Pancreas (tissue), 10 donors: ENCODE results near the gene SH3RF3. TPM values are rescaled to one million over a fixed set of nuclear protein-coding genes. Genes with fewer than 3 reads are reported as not detected.
A peak's percentile ranks its signal among the peaks of the same experiment; 100 is the strongest.

Experiments
- ATAC-seq, 4 donors: fragments of 200-7000 bp; cut with Tn5 transposase; one replicate each; pipeline versions ENCODE4 v1.8.0 to v1.9.1; 2020; ENCODE audit warnings: mild to moderate bottlenecking in 4 of 4, moderate library complexity in 4 of 4
- DNase-seq, 6 donors: peaks; one replicate each; pipeline ENCODE4 v3.0.0-alpha.2; 2020
- FAIRE-seq: peaks from 2 replicates; lab custom pipeline; 2012; peaks lifted over from hg19 to GRCh38; lab: Jason Lieb, UNC
- H3K27ac ChIP-seq, 4 donors: fragments of 200-600 bp; sonication (generic); 1 replicate in 3 of 4; 2 replicates in 1 of 4; pipeline versions ENCODE4 v1.5.0 to v1.8.0; 2020
- H3K27me3 ChIP-seq, 4 donors: fragments of 200-600 bp; one replicate each; pipeline ENCODE4 v1.8.0; 2021
- H3K36me3 ChIP-seq, 3 donors: fragments of 200-600 bp; sonication (generic) in 1 of 3; one replicate each; pipeline versions ENCODE4 v1.5.0 to v1.8.0; 2020 to 2021
- H3K4me1 ChIP-seq, 3 donors: fragments of 200-600 bp; one replicate each; pipeline ENCODE4 v1.8.0; 2021
- H3K4me3 ChIP-seq, 4 donors: fragments of 200-600 bp; sonication (generic) in 2 of 4; one replicate each; pipeline versions ENCODE4 v1.5.0 to v1.8.0; 2020 to 2021
- H3K9me3 ChIP-seq, 4 donors: fragments of 200-600 bp; one replicate each; pipeline ENCODE4 v1.8.0; 2021
- CTCF ChIP-seq, 4 donors: fragments of 200-600 bp; sonication (generic) in 3 of 4; IDR thresholded peaks; one replicate each; pipeline versions ENCODE4 v1.5.0 to v1.8.0; 2021; ENCODE audit warnings: antibody characterized with exemption in 4 of 4
- WGBS, 2 donors: extraction: QIAGEN DNeasy Blood & Tissue Kit; methylation state at CpG; one replicate each; pipeline ENCODE4 v1.1.7; 2013; 5-methylcytosine and 5-hydroxymethylcytosine counted together
- intact Hi-C, 3 donors: fragments of 100-400 bp; cut with DNase I; formaldehyde crosslinking; loops; one replicate each; pipeline versions ENCODE4 v1.11.1 to v1.14.2; 2022
- polyA plus RNA-seq, 2 donors: library from polyadenylated mRNA; stranded (reverse); fragments of 200-250 nt; gene quantifications; one replicate each; pipeline ENCODE4 v1.2.3, GENCODE V29; 2013
- total RNA-seq, 6 donors: library from RNA; stranded (reverse); fragmentation: NEBNext Ultra II Directional in 4 of 6; extraction: Animal tissue kit (Norgen Biotek cat#: 25700) in 4 of 6; gene quantifications; one replicate each; pipeline versions ENCODE4 v1.2.1 to v1.2.4, GENCODE V29; 2021 to 2023
- donor health status: healthy with polysubstance abuse.
- donor health status: DM: no; HTN: no; CAD: no; lungs with moderate emphysema.
- donor health status: DM: no; HTN: no; CAD: no.
- donor health status: control.
- donor health status: control.
- donor health status: Bipolar disorder and iron deficiency.
- donor health status: DM: yes; HTN: yes; CAD: no.
- donor health status: DM: no; HTN: no; CAD: no.
- donor health status: DM: no; HTN: no; CAD: no.
- donor health status: DM: yes; HTN: yes; CAD: no.

Gene SH3RF3
- total and polyA plus RNA-seq, 8 donors, result 1.1 to 3.5 (median 1.8) TPM

DNA sequence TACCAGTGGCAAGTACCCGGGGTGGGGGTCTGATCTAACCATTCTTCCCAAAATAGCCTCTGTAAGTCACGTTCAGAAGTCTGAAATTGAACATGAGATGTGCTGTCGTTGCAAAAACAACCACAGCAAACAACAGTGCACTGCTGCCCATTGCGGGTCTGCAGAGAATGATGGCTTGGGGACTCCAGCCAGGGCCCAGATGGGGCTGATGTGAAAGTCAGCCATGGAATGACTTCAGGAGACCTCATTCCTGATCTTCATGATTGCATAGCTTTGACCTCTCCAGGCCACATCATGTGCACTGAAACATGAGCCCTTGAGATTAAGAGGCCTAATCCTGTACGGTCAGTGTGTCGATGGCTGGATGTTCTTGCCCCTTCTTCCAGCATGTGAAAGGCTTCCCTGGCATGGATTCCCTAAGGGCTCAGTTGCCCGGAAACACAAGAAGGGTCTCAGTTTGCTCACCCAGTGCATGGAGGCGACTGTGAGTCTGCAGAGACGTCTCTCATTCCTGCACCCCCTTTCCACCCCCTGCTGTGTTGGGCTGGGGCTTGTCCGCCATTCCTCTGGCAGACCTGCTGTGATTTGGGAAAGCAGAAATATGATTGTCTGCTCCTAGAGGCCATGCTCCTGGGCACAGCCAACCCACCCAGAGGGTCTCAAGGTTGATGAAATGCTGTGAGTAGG is 293.2 kb downstream of the SH3RF3 start:
- Histone ChIP-seq H3K4me1 (no peaks in the 10 kb centered on the region), H3K27ac (no peak overlapping the region), H3K9me3 (no peaks in the 10 kb centered on the region), H3K4me3 (no peak overlapping the region), H3K36me3 (no peaks in the 10 kb centered on the region), H3K27me3 (no peaks in the 10 kb centered on the region)
- TF ChIP-seq CTCF (IDR thresholded peaks at IDR 0.05), result no peak
- ATAC-seq, result no peak
- DNase-seq, result peak in 1 of 6 donors; percentile 15
- FAIRE-seq, result no peak
- intact Hi-C loops, result no loop called here
- 73 to 77% methylated on average over 10 of the region's 10 CpGs for WGBS, 2 donors

DNA sequence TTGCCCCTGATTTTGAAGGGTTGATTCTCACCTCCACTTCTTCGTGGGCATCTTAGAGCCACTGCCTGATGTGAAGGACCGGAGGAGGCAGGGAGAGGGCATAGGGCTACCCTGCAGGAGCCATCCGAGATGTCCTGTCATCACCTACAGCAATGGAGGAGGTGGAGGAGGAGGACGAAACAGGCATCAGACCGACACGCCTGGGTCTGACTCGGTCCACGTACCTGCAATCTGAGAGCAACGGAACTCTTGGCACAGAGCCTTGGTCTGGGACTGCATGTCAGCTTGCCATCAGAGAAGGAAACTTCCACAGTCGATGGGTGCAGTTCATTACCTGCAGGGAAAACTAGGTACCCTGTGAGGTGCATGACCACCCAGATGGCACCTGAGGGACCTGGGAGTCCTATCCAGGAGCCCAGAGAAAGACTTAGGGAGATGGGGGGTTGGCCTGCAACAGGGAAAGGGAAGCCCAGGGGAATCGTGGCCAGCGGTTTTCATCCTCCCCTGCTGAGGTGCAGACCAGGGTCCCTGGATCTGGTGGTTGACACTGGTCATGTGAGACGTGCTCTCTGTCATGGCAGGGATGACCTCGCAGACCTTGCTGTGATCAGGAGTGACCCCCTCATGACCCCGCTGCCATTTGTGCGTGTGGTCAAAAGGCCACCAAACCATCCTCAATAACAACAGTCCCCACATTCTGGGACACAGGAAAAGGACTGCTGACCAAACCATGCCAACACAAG is 293.9 kb downstream of the SH3RF3 start:
- Histone ChIP-seq H3K36me3 (no peaks in the 10 kb centered on the region), H3K9me3 (no peaks in the 10 kb centered on the region), H3K27me3 (no peaks in the 10 kb centered on the region), H3K4me3 (no peak overlapping the region), H3K4me1 (no peaks in the 10 kb centered on the region), H3K27ac (no peak overlapping the region)
- ATAC-seq, result no peak
- no peak for TF ChIP-seq CTCF (IDR thresholded peaks at IDR 0.05)
- WGBS, 2 donors, result 75 to 82% methylated on average over 16 of the region's 16 CpGs
- intact Hi-C loops, result no loop called here
- FAIRE-seq, result no peak
- peak in 1 of 6 donors; percentile 31 for DNase-seq

DNA sequence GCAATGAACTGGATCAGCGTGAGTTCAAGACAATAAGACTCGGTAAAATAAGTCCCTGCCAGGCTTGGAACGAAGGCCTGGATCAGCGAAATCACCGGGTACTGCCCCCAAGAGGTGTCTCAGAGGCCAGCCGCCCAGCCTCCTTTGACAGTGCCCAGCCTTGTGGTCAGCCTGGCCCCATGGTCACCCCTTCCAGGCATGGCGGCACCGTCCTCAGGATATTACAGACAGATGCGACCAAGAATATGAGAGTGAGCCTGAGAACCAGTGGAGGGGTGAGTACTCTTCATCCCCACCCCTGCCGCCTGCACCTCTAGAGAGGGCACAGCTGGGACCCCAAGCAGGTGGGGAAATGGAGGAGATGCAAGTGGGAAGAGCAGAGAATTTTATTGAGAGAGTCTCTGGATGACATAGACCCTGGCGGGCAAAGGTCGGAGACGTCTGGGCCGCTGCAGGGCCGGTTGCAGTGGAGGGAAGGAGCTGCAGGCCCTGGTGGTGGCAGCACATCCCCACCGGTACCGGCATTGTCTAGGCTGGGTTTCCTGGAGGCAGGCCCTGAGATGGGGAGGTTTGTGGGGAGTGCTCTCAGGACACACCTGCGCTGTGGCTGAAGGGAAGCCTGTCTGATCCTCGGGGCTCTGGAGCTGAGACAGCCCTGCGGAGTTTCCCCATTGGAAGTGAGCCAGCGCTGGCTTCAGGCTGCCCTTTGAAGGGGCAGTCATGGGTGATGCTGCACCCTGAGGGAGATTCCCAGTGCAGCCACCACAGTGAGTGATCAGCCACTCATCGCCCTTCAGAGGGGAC is 294.8 kb downstream of the SH3RF3 start:
- WGBS, 2 donors, result 76 to 83% methylated on average over 22 of the region's 22 CpGs
- Histone ChIP-seq H3K4me1 (no peaks in the 10 kb centered on the region), H3K4me3 (no peak overlapping the region), H3K27me3 (no peaks in the 10 kb centered on the region), H3K36me3 (no peaks in the 10 kb centered on the region), H3K27ac (no peak overlapping the region), H3K9me3 (no peaks in the 10 kb centered on the region)
- intact Hi-C loops, result no loop called here
- DNase-seq (peak in 1 of 6 donors; percentile 49), ATAC-seq (no peak), FAIRE-seq (no peak)
- TF ChIP-seq CTCF (IDR thresholded peaks at IDR 0.05), result no peak

- FAIRE-seq (no peak), ATAC-seq (no peak), DNase-seq (no peak)
- no peak overlapping the region for H3K4me3 ChIP-seq
- no peaks in the 10 kb centered on the region for H3K27me3 ChIP-seq
- no peak overlapping the region for H3K27ac ChIP-seq
- H3K4me1 ChIP-seq, result no peaks in the 10 kb centered on the region
- no peaks in the 10 kb centered on the region for H3K9me3 ChIP-seq
- 82 to 84% methylated on average over 3 of the region's 3 CpGs for WGBS, 2 donors
- intact Hi-C loops, result no loop called here
- no peak for TF ChIP-seq CTCF (IDR thresholded peaks at IDR 0.05)
- H3K36me3 ChIP-seq, result no peaks in the 10 kb centered on the region
These were observed 296.4 kb downstream of the SH3RF3 start for GRCh38 chr2:109425411-109425810.
